SK-N-SH treated with all-trans-retinoic acid at 6 μM for 48 hours (cell line): ENCODE measurements around the gene GLRX.

Experiments
- CREB5 ChIP-seq: fragments of 250-450 bp; sonication (Bioruptor Pico); IDR thresholded peaks from 2 replicates; pipeline ENCODE4 v1.5.1; 2020; ENCODE audit warnings: low read depth, mild to moderate bottlenecking, moderate library complexity
- RARB ChIP-seq: fragments of 250-450 bp; sonication (Bioruptor Pico); IDR thresholded peaks from 2 replicates; pipeline ENCODE4 v1.8.0; 2021; ENCODE audit warnings: mild to moderate bottlenecking, moderate library complexity
- TOX ChIP-seq: fragments of 250-450 bp; sonication (Bioruptor Pico); IDR thresholded peaks from 2 replicates; pipeline ENCODE4 v1.8.0; 2021; ENCODE audit warnings: mild to moderate bottlenecking, moderate library complexity, borderline replicate concordance
- ZFP3 ChIP-seq: fragments of 250-450 bp; sonication (Bioruptor Pico); IDR thresholded peaks from 2 replicates; pipeline ENCODE4 v1.5.0; 2020; ENCODE audit warnings: mild to moderate bottlenecking, moderate library complexity
- ZFP30 ChIP-seq: fragments of 450-650 bp; formaldehyde crosslinking; IDR thresholded peaks from 2 replicates; pipeline ENCODE4 v1.5.0; 2022; ENCODE audit warnings: mild to moderate bottlenecking, moderate library complexity
- ZNF565 ChIP-seq: fragments of 450-650 bp; formaldehyde crosslinking; conservative IDR thresholded peaks from 2 replicates; pipeline ENCODE4 v1.5.0; 2020; ENCODE audit warnings: low read depth, mild to moderate bottlenecking, moderate library complexity

GRCh38 chr5:95846554-95847260 is 24.2 kb upstream of the GLRX start:
- TF ChIP-seq TOX (CRISPR knock-in tag) (no peak), RARB (CRISPR knock-in tag) (no peak), ZFP30 (CRISPR knock-in tag) (no peak), ZFP3 (CRISPR knock-in tag) (no peak), ZNF565 (CRISPR knock-in tag) (no peak), CREB5 (CRISPR knock-in tag) (no peak)
